GM10266 (cell line): ENCODE measurements around the gene KAZN.

ENCODE experiments used
- DNase-seq: peaks from one replicate; pipeline ENCODE4 v3.0.0; 2012; ENCODE audit errors: extremely low spot score
- CTCF ChIP-seq: IDR thresholded peaks from 2 replicates; pipeline ENCODE4 v1.5.1; 2012; ENCODE audit warnings: mild to moderate bottlenecking, low read depth; ENCODE audit not compliant: control insufficient read depth, insufficient read depth; ENCODE audit errors: missing control alignments

Gene KAZN

DNA sequence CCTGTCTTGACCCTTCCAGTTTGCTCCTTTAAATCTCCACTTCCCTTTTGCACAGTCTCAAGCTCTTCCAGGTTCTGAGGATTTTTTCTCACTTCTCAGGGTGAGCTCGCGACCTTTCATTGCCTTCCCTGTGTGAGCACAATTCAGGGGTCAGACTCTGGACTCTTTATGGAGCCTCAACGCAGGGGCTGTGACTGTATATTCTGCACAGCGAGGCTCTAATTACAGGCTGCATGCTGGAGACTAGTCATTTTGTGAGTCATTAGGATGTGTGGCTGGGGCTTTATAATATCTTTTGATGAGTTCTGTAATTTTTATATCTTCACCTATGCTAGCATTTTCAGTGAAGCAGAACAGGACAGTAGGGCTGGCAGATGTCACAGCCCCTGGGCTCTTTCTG lies 270.7 kb downstream of the KAZN start:
- TF ChIP-seq CTCF = no peak
- no peak for DNase-seq

DNA sequence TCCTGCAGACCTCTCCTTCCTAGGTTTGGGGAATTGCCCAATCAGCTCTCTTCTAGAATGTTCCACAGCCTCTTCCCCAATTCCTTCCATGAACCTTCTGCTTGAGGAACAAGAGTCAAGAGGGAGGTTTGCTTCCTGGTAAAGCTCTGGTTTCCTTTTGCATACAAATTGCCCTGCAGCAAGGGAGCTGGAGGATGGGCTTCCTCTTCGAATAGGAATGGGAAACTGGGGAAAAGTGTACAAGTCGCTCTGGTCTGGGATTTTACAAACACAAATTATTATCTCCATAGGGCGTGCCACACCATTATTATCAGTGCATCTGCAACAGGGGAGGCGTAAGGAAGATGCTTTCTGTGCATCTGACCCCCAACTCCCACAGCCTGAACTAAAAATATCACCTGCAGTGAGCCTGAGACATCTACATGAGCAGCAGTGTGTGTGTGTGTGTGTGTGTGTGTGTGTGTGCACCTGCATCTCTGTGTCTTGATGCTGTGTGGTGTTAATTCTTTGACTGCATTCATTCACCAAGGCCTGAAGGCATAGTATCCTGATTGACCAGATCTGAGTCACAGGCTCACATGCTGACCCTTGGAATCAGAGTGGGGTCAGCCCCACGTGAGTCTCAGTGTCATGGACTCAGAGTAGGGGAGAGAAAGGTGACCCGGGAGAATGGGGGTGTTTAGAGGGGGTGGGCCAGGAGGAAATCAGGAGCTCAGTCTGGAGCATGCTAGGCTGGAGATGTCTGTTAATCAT lies 272.9 kb downstream of the KAZN start:
- no peak for DNase-seq
- TF ChIP-seq CTCF = no peak

- TF ChIP-seq CTCF = no peak
- DNase-seq = no peak
These were observed 274.3 kb downstream of the KAZN start for GRCh38 chr1:14872762-14873161.

DNA sequence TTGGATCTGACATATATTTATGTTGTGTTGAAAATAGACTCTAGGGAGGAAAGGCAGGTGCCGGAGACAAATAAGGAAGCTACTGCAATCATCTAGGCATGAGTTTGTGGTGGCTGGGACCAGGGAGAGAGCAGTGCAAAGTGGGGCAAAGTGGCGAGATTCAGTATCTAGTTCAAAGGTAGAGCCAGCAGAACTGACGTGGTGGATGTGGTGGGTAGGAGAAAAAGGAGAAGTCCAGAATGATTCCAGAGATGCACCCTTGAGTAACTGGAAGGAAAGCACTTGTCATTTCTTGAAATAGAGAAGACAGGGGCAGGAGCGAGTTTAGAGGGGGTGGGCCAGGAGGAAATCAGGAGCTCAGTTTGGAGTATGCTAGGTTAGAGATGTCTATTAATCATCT lies 275.2 kb downstream of the KAZN start:
- TF ChIP-seq CTCF = no peak
- DNase-seq = no peak

DNA sequence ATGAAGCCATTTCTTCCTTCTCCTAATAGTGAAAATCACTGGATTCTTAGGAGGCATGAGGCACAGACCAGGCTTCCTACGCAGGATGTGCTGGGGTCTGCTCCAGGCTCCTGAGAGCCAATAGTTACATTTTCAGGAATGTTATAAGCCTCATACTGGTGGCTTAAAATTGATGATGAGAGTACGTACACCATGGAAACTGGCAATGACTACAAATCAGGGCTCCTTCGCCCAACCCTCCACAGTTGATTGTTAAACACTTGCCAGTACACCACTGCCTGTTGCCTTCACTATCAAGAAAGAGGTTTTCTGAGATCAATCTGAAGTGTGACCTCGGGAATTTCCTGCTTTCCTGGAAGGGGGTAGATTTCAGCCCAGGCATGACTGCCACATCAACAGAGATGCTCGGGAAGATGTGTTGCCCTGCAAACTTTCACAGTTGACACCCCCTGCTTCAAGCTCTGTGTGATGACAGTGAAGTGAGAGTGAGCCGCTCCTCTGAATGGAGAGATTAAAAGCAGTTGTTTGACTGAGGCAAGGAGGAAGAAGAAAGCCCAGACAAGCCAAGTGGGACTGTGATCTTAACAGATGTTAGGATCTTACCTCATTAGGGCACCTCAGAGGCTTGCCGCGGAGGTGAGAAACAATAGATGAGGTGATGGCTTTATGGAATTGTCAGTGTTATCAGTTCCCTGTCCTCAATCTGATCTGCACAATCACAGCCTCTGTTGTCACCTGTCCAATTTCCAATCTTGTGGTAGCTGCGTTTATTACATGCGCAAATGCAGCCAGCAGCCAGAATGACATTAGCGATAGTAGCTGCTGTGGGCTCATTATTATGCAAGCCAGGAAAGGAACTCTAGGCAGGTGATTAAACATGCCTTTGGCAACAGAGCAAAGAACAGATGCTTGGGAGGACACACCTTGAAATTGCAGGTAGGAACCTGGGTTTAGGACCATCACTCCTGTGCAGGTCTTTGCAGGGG lies 277.3 kb downstream of the KAZN start:
- TF ChIP-seq CTCF = no peak
- no peak for DNase-seq

GRCh38 chr1:14876747-14877146 lies 278.3 kb downstream of the KAZN start:
- no peak for DNase-seq
- TF ChIP-seq CTCF = no peak
